Osteocyte (in vitro differentiated cells): ENCODE data around the gene WDR73. TPM values are rescaled to one million over a fixed set of nuclear protein-coding genes. Genes with fewer than 3 reads are reported as not detected.

Source experiments
- DNase-seq: peaks from one replicate; pipeline ENCODE4 v3.0.0; 2021; ENCODE audit warnings: mixed read lengths; ENCODE audit not compliant: unreplicated experiment; ENCODE audit errors: extremely low spot score
- H3K27ac Mint-ChIP-seq: one replicate; pipeline ENCODE4 v1.8.0; 2021; ENCODE audit warnings: mild to moderate bottlenecking, mixed read lengths; ENCODE audit not compliant: unreplicated experiment
- H3K27me3 Mint-ChIP-seq: one replicate; pipeline ENCODE4 v1.8.0; 2021; ENCODE audit warnings: mixed read lengths; ENCODE audit not compliant: unreplicated experiment
- H3K36me3 Mint-ChIP-seq: one replicate; pipeline ENCODE4 v1.8.0; 2021; ENCODE audit warnings: mixed read lengths; ENCODE audit not compliant: unreplicated experiment
- H3K4me1 Mint-ChIP-seq: one replicate; pipeline ENCODE4 v1.8.0; 2021; ENCODE audit warnings: mixed read lengths; ENCODE audit not compliant: unreplicated experiment
- H3K4me3 Mint-ChIP-seq: one replicate; pipeline ENCODE4 v1.8.0; 2021; ENCODE audit warnings: mild to moderate bottlenecking, moderate library complexity, mixed read lengths; ENCODE audit not compliant: unreplicated experiment
- H3K9me3 Mint-ChIP-seq: one replicate; pipeline ENCODE4 v1.8.0; 2021; ENCODE audit warnings: mixed read lengths; ENCODE audit not compliant: unreplicated experiment
- CTCF ChIP-seq: fragments of 200-600 bp; sonication (generic); IDR thresholded peaks from 2 replicates; pipeline ENCODE4 v1.5.0; 2021; ENCODE audit warnings: antibody characterized with exemption, mild to moderate bottlenecking, moderate library complexity
- total RNA-seq: library from RNA; stranded (reverse); gene quantifications from 2 replicates; pipeline ENCODE4 v1.2.1, GENCODE V29; 2021

Gene WDR73
- total RNA-seq, 1 donor from 2014 or later: 22.2 TPM

- peak overlapping the region; percentile 96 for H3K4me3 Mint-ChIP-seq
- DNase-seq: peak; percentile 88
- H3K4me1 Mint-ChIP-seq: peaks cover 33% of the 10 kb centered on the region
- peaks cover 18% of the 10 kb centered on the region for H3K36me3 Mint-ChIP-seq
- H3K9me3 Mint-ChIP-seq: no peaks in the 10 kb centered on the region
- no peak for TF ChIP-seq CTCF
- no peaks in the 10 kb centered on the region for H3K27me3 Mint-ChIP-seq
- H3K27ac Mint-ChIP-seq: peak overlapping the region; percentile 94
These were observed 20.5 kb downstream of the WDR73 start for GRCh38 chr15:84633311-84634227.

GRCh38 chr15:84631706-84632272, 22.3 kb downstream of the WDR73 start:
- Mint-ChIP-seq H3K27ac (peak overlapping the region; percentile 94), H3K9me3 (no peaks in the 10 kb centered on the region), H3K4me3 (peak overlapping the region; percentile 96), H3K4me1 (peaks cover 33% of the 10 kb centered on the region), H3K36me3 (peaks cover 10% of the 10 kb centered on the region), H3K27me3 (no peaks in the 10 kb centered on the region)
- TF ChIP-seq CTCF: no peak
- no peak for DNase-seq

- H3K4me1 Mint-ChIP-seq: peaks cover 19% of the 10 kb centered on the region
- DNase-seq: no peak
- TF ChIP-seq CTCF: no peak
- H3K36me3 Mint-ChIP-seq: peaks cover 15% of the 10 kb centered on the region
- H3K27ac Mint-ChIP-seq: no peak overlapping the region
- H3K27me3 Mint-ChIP-seq: no peaks in the 10 kb centered on the region
- H3K9me3 Mint-ChIP-seq: no peaks in the 10 kb centered on the region
- no peak overlapping the region for H3K4me3 Mint-ChIP-seq
These were observed 25.1 kb downstream of the WDR73 start for GRCh38 chr15:84629033-84629432.

GRCh38 chr15:84625123-84625522, 29.0 kb downstream of the WDR73 start:
- no peak for TF ChIP-seq CTCF
- Mint-ChIP-seq H3K27ac (no peak overlapping the region), H3K4me3 (no peak overlapping the region), H3K27me3 (no peaks in the 10 kb centered on the region), H3K9me3 (peaks cover 12% of the 10 kb centered on the region), H3K4me1 (no peaks in the 10 kb centered on the region), H3K36me3 (peaks cover 45% of the 10 kb centered on the region)
- no peak for DNase-seq

GRCh38 chr15:84624359-84624758, 29.7 kb downstream of the WDR73 start:
- no peaks in the 10 kb centered on the region for H3K4me1 Mint-ChIP-seq
- peaks cover 50% of the 10 kb centered on the region for H3K36me3 Mint-ChIP-seq
- H3K9me3 Mint-ChIP-seq: peaks cover 14% of the 10 kb centered on the region
- no peak overlapping the region for H3K4me3 Mint-ChIP-seq
- no peak for TF ChIP-seq CTCF
- DNase-seq: no peak
- no peaks in the 10 kb centered on the region for H3K27me3 Mint-ChIP-seq
- H3K27ac Mint-ChIP-seq: no peak overlapping the region
